Glutamatergic neuron (in vitro differentiated cells): Measurements from ENCODE around the gene FNDC3B. TPM values are rescaled to one million over a fixed set of nuclear protein-coding genes. Genes with fewer than 3 reads are reported as not detected.

Experiments used
- DNase-seq: peaks from one replicate; pipeline ENCODE4 v3.0.0; 2022
- H3K27ac Mint-ChIP-seq: one replicate; pipeline ENCODE4 v1.8.0; 2020; ENCODE audit warnings: mild to moderate bottlenecking, mixed read lengths, inconsistent platforms; ENCODE audit not compliant: unreplicated experiment
- H3K27me3 Mint-ChIP-seq: one replicate; pipeline ENCODE4 v1.8.0; 2020; ENCODE audit warnings: mild to moderate bottlenecking, moderate library complexity, mixed read lengths, inconsistent platforms; ENCODE audit not compliant: unreplicated experiment
- H3K36me3 Mint-ChIP-seq: one replicate; pipeline ENCODE4 v1.8.0; 2020; ENCODE audit warnings: mild to moderate bottlenecking, mixed read lengths, inconsistent platforms; ENCODE audit not compliant: unreplicated experiment
- H3K4me1 Mint-ChIP-seq: one replicate; pipeline ENCODE4 v1.8.0; 2020; ENCODE audit warnings: mild to moderate bottlenecking, low read depth, mixed read lengths, inconsistent platforms; ENCODE audit not compliant: unreplicated experiment
- H3K4me3 Mint-ChIP-seq: one replicate; pipeline ENCODE4 v1.8.0; 2020; ENCODE audit warnings: mild to moderate bottlenecking, mixed read lengths, inconsistent platforms; ENCODE audit not compliant: unreplicated experiment
- H3K9me3 Mint-ChIP-seq: one replicate; pipeline ENCODE4 v1.8.0; 2020; ENCODE audit warnings: mild to moderate bottlenecking, moderate library complexity, mixed read lengths, inconsistent platforms; ENCODE audit not compliant: unreplicated experiment
- CTCF ChIP-seq: fragments of 200-600 bp; sonication (generic); IDR thresholded peaks from one replicate; pipeline ENCODE4 v1.5.0; 2021; ENCODE audit not compliant: partially characterized antibody, unreplicated experiment
- total RNA-seq: library from RNA; stranded (reverse); fragmentation: NEBNext Ultra II Directional; extraction: Animal tissue kit (Norgen Biotek cat#: 25700); gene quantifications from one replicate; pipeline ENCODE4 v1.2.1, GENCODE V29; 2021; ENCODE audit not compliant: unreplicated experiment

Gene FNDC3B
- total RNA-seq, 1 donor from 2014 or later, result 11.7 TPM

- TF ChIP-seq CTCF, result no peak
- Mint-ChIP-seq H3K9me3 (no peaks in the 10 kb centered on the region), H3K4me1 (peaks cover 1% of the 10 kb centered on the region), H3K27me3 (no peaks in the 10 kb centered on the region), H3K27ac (no peak overlapping the region), H3K36me3 (no peaks in the 10 kb centered on the region), H3K4me3 (no peak overlapping the region)
- DNase-seq, result no peak
Observed at GRCh38 chr3:172056416-172056815, 17.0 kb downstream of the FNDC3B start.

- Mint-ChIP-seq H3K36me3 (no peaks in the 10 kb centered on the region), H3K4me1 (peaks cover 1% of the 10 kb centered on the region), H3K27me3 (no peaks in the 10 kb centered on the region), H3K27ac (no peak overlapping the region), H3K9me3 (no peaks in the 10 kb centered on the region), H3K4me3 (no peak overlapping the region)
- no peak for TF ChIP-seq CTCF
- DNase-seq, result no peak
Observed at GRCh38 chr3:172057059-172057458, 17.7 kb downstream of the FNDC3B start.

- Mint-ChIP-seq H3K4me1 (no peaks in the 10 kb centered on the region), H3K9me3 (no peaks in the 10 kb centered on the region), H3K27ac (no peak overlapping the region), H3K4me3 (no peak overlapping the region), H3K27me3 (no peaks in the 10 kb centered on the region), H3K36me3 (no peaks in the 10 kb centered on the region)
- DNase-seq, result no peak
- TF ChIP-seq CTCF, result no peak
Observed at GRCh38 chr3:172057624-172058327, 18.4 kb downstream of the FNDC3B start.

GRCh38 chr3:172059532-172059931 is 20.2 kb downstream of the FNDC3B start:
- no peaks in the 10 kb centered on the region for H3K9me3 Mint-ChIP-seq
- no peaks in the 10 kb centered on the region for H3K4me1 Mint-ChIP-seq
- H3K36me3 Mint-ChIP-seq, result no peaks in the 10 kb centered on the region
- peaks cover 2% of the 10 kb centered on the region for H3K27me3 Mint-ChIP-seq
- DNase-seq, result no peak
- no peak overlapping the region for H3K4me3 Mint-ChIP-seq
- TF ChIP-seq CTCF, result no peak
- no peak overlapping the region for H3K27ac Mint-ChIP-seq

- Mint-ChIP-seq H3K36me3 (no peaks in the 10 kb centered on the region), H3K4me1 (no peaks in the 10 kb centered on the region), H3K4me3 (no peak overlapping the region), H3K27ac (no peak overlapping the region), H3K9me3 (peaks cover 1% of the 10 kb centered on the region), H3K27me3 (peaks cover 2% of the 10 kb centered on the region)
- no peak for TF ChIP-seq CTCF
- DNase-seq, result no peak
Observed at GRCh38 chr3:172060234-172060633, 20.9 kb downstream of the FNDC3B start.
